ENCODE data around the gene EPB41L2.
"Not testable (repeated sequence)": the region's sequence is repeated elsewhere in the genome, so short reads cannot be mapped to it uniquely, and the experiment has no call there.

Gene EPB41L2

DNA sequence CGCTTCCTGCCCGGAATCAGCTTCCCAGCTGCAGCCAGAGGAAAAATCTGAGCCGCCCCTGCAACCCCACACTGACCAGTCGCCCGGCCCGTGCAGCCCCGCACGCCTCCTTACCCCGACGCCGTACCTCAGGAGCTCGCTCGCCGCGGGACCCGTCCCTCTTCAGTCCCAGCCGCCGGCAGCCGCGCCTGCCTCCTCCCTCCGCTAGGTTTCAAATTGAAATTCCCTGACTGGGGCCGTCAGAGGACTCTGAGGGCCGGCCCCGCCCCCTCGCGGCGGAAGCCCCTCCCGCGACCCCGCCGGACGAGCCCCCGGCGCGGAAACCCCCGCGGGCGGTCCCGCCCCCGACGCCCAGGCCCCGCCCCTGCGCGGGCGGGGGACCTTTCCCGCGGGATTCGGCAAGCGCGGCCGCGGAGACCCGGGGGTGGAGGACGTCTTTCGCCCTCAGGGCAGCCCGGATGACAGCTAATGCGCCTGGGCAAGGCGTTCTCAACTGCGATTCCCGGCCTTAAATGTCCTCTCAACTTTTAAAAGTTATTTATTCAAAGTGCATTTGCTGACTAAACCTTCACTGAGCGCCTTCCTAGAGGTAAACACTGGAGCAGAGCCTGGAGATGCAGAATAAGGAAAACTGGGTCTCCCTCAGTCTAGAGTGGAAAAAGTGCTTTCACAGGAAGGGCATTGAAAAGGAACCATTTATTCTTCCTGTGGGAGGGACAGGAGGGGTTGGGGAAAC lies at the start of gene EPB41L2:
TSS of gene EPB41L2 (minus strand) at position 218 of the 736 bp plus-strand sequence. CDS start 106,760 bp downstream, outside the sequence.
- no peak for DNase-seq

DNA sequence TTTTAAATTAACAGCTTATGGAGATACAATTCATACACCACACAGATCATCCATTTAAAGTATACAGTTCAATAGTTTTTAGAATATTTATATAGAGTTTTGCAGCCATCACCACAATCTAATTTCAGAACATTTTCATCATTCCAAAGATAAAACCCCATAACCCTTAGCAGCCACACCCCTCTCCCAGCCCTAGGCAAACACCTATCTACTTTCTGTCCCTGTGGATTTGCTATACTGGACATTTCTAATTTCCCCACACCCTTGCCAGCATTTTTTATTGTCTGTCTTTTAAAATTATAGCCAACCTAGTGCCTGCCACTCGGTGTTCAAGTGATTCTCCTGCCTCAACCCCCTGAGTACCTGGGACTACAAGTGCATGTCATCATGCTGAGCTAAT lies 49.2 kb upstream of the EPB41L2 start:
- no peak for DNase-seq

DNA sequence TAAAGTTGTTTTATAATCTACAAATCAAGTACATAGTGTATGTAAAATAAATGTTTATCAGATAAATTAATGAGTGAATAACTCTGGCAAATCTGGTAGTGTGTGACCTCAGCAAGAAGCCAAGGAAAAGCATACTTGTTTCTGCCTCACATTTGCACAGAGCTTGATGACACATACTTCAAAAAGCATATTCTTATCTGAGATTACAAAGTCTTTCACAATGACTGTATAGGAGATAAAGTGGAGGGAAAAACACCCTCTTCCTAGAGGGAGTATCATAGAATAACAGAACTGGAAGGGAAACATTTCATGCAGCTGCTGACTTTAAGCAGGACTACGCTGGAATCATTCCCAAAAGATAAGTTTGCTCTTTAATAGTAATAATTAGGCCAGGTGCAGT lies 44.1 kb upstream of the EPB41L2 start:
- no peak for DNase-seq

DNA sequence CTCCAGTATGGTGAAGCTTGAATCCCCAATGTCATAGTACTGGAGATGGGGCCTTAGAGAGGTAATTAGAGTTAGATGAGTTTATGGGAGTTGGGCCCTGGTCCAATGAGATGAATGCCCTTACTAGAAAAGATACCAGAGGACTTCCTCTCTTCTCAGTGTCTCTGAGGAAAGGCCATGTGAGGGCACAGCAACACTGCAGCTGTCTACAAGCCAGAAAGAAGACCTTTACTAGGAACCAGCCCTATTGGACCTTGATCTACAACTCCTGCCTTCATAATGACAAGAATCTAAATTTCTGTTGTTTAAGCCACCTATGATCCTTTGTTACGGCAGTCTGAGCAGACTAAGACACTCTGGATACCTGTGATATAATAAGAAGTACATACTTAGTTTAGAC lies 40.9 kb upstream of the EPB41L2 start:
- DNase-seq: no peak

DNA sequence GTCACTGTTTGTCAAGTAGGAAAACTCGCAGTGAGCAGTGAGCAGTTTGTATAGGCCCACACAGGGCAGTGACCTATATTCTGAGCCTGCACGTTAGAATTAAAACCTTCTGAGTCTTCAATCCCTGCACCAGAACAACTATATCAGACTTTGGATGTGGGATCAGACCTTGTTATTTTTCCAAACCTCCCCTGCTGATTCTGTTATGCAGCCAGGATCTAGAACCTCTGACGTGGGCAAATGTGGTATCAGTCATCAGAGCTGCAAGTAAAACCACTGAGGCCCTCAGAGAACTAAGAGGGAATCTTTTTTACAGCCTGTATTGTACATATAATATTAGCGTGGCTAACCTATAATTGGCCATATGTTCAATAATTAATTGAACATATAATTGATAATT lies 40.3 kb upstream of the EPB41L2 start:
- DNase-seq: no peak

DNA sequence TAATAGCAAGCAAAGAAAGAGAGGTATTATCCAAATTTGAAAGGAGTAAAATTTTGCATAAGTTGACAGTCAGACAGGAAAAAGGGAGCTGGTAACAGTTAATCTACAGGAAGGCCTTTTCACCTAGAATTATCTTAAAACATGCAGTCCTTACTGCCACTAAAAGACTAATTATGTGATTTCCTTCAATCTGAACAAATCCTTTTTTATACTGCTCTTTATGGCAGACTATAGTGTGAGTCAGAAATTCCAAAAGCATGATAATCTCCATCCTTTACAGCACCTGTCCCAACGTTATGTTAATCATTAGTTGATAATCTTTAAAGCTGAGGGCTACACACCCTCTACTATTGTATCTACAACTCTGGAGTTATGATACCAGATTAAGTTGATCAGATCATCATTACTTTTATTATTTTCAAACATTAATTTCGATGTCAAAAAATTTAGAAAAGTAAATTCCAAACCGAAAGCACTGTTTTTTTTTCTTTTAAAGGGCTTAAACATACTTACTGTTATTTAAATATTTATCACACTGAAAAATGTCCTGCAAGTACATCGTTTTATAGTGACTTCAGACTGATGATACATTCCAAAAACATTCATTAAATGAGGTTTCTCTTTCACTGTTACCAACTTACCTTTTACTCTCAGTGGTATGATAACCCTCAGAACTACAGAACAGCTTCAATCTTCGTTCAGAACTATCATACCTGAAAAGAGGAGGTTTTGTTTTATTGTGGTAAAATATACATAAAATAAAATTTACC lies 39.1 kb upstream of the EPB41L2 start:
- no peak for DNase-seq

DNA sequence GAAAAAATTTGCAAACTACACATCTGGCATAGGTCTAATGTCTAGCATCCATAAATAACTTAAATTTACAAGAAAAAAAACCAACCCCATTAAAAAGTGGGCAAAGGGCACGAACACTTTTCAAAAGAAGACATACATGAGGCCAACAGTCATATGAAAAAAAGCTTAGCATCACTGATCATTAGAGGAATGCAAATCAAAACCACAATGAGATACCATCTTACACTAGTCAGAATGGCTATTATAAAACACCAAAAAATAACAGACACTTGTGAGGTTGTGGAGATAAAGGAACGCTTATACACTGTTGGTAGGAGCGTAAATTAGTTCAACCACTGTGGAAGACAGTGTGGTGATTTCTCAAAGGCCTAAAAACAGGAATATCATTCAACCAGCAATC lies 33.7 kb upstream of the EPB41L2 start:
- no peak for DNase-seq

DNA sequence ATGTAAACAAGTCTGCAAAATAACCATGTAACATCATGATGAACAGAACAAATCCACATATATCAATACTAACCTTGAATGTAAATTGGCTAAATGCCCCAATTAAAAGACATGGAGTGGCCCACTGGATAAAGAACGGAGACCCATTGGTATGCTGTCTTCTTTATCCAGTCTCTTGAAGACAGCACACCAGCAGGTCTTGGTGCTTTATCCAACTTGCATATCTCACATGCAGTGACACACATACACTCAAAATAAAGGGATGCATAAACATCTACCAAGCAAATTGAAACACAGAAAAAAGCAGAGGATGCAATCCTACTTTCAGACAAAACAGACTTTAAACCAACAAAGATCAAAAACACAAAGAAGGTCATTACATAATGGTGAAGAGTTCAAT lies 30.3 kb upstream of the EPB41L2 start:
- no peak for DNase-seq

DNA sequence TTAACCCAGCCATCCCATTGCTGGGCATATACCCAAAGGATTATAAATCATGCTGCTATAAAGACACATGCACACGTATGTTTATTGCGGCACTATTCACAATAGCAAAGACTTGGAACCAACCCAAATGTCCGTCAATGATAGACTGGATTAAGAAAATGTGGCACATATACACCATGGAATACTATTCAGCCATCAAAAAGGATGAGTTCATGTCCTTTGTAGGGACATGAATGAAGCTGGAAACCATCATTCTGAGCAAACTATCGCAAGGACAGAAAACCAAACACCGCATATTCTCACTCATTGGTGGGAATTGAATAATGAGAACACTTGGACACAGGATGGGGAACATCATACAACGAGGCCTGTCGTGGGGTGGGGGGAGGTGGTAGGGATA lies 28.9 kb upstream of the EPB41L2 start:
- not testable (repeated sequence) for DNase-seq

DNA sequence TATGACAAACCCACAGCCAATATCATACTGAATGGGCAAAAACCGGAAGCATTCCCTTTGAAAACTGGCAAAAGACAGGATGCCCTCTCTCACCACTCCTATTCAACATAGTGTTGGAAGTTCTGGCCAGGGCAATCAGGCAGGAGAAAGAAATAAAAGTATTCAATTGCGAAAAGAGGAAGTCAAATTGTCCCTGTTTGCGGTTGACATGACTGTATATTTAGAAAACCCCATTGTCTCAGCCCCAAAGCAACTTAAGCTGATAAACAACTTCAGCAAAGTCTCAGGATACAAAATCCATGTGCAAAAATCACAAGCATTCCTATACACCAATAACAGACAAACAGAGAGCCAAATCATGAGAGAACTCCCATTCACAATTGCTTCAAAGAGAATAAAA lies 27.3 kb upstream of the EPB41L2 start:
- not testable (repeated sequence) for DNase-seq

DNA sequence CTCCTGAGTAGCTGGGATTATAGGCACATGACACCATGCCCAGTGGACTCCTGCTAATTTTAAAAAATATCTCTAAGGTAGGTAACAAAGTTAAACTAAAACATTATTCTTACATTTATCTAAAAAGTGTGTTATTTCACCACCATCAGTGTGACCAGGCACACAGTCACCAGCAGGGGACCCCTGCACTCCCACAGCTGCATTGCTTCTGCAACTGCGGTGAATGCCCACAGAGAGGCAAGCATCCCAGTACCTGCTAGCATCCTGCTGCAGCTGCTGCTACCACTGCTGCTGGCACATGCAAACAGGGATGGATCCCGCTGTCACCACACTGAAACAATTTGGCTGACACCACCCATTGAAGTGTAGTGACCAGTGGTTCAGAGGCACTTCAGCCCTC lies 21.9 kb upstream of the EPB41L2 start:
- no peak for DNase-seq

DNA sequence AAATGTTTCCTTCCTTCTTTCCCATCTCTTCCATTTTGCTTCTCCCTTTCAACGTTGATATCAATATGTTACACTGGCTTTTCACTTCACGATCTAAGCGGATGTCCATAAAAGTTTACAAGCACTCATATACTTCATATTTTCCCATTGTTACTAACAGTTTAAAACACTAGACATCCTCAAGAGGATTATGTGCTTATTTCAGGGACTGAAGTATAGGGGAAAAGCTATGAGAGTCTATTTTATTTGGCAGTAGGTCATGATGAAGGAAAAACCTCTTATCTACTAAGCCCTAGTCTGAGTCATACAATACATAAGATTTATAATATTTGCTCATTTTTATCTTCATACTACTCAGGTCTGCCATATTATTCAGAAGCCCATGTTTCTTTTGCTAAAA lies 20.6 kb upstream of the EPB41L2 start:
- no peak for DNase-seq

DNA sequence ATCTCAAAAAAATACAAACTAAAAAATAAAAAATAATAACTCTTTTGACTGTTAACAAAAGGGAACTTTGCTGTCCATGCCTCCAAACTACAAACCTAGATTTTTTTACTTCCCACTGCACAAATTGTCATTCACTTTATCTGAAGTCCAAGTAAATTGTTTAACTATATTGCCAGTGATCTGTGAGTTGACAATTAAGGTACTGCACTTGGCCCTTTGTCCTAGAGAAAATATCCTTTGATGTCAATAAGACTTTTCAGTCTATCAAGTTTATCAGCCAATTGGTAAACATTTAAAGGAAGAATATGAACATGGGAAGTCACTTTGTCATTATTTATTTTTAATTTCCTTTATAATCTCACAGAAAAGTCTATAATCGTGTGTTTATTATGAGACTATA lies 19.3 kb upstream of the EPB41L2 start:
- no peak for DNase-seq

DNA sequence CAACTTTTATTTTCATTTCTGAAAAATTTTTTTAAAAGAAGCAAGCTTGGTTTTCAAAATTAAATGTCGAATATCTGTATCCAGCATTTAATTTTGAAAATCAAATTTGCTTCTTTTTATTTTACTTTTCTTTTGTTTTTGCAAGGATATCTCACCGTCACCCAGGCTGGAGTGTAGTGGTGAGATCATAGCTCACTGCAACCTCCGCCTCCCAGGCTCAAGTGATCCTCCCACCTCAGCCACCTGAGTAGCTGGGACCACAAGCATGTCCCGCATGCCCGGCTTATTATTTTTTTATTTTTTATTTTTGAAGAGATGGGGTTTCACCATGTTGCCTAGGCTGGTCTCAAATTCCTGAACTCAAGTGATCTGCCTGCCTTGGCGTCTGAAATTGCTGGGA lies 17.0 kb upstream of the EPB41L2 start:
- DNase-seq: no peak

DNA sequence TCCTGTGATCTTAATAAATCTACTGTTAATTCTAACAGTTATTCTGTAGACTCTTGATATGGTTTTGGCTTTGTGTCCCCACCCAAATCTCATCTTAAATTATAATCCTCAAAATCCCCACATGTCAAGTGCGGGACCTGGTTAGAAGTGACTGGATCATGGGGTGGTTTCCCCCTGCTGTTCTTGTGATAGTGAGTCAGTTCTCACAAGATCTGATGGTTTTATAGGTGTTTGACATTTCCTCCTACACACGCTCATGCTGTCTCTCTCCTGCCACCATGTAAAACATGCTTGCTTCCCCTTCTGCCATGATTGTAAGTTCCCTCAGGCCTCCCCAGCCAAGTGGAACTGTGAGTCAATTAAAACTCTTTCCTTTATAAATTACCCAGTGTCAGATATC lies 10.5 kb upstream of the EPB41L2 start:
- DNase-seq: no peak

DNA sequence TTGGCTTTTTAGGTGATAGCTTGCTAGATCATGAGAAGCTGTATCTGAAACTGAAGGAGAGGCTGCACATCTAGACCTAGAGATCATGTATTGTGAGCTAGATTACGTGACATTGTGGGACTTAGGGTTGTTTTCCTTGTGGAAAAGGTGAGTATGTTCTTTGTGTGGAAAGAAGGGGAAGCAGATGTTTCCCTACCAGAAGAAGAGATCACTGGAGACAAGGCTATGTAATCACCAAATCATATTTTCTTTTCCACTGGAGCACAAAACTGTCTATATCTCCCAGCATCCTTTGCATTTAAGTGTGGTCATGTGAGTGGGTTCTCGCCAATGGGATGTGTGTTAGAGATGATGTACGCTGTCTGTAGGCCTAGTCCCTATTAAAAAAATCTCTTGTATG lies 7.0 kb upstream of the EPB41L2 start:
- no peak for DNase-seq

DNA sequence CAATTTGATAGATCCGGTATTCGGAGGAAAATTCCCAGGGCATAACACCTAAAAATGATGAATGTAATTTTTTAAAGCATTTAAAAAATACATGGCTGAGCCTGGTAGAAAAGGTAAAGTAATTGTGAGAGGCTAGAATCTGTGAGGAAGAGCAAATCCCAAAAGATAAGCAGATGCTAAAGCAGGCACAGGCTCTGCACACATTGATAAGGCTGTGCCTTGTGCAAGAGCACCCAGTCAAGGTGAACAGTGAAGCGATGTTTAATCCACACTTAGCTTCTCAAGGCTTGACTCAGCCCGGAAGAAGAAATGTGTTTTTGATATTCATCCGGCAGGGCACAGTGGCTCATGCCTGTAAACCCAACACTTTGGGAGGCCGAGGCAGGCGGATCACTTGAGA lies 5.1 kb upstream of the EPB41L2 start:
- DNase-seq: no peak

DNA sequence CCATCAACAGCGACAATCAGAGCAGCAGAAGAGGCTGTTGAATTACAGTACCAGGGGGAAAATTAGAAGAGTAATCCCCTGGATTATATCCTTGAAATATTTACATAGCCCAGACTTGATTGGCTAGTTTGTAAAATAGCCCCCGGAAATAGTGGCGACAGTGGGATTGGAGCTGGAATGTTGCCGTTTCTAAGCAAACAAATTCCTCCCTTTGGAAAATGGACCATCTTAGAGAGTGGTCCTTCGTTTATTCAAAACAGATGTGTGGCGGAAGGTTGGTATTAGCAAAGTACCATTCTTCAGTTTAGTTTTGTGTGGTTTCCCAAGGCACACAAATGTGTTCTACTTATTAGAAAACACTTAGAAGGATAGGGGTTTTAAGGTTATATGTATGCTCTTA lies 4.5 kb upstream of the EPB41L2 start:
- DNase-seq: no peak

DNA sequence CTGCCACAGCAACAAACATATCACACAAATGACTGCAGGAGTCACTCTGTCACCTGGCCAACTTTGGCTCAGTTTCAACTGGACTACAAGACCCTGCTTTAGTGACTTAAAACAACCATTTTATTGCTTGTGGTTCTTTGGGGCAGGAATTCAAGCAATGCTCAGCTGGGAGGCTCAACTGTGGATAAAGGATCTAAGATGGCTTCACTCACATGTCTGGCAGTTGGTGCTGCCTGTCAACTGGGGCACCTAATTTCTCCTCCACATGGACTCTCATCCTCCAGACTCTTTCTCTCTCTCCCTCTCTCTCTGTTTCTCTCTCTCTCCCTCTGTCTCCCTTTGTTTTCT lies 2.8 kb upstream of the EPB41L2 start:
- DNase-seq: no peak

DNA sequence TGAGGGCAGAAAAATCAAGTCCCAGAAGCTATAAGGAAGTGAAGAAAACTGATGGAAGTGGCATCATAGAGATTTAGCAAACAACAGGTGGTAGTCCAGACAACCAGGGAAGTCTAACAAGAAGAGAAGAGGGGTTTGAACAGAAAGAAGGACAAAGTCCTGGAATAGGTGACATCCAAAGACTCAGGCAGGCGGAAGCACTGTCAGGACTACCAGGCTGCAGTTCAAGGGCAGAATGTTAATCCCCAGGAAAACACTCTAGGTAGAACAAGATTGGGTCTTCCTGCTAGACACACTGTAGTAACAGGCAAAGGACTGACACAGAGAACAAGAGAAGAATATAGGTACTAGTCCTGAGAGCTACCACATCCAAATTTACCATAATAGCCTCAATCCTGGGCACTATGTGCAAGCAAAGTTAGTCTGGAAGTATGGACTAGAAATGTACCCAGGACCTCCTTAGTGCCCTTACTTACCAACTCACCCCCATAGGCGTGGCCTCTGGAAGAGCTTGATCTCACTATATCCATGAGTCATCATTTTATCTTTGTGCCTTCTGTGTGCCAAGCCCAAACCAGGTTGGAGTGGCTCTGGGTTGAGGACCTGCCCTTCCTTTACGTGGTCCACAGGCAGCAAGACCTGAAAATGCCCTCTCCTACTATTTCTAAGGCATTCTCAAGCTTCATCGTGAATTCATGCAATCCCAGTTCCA lies 2.2 kb upstream of the EPB41L2 start:
- no peak for DNase-seq

DNA sequence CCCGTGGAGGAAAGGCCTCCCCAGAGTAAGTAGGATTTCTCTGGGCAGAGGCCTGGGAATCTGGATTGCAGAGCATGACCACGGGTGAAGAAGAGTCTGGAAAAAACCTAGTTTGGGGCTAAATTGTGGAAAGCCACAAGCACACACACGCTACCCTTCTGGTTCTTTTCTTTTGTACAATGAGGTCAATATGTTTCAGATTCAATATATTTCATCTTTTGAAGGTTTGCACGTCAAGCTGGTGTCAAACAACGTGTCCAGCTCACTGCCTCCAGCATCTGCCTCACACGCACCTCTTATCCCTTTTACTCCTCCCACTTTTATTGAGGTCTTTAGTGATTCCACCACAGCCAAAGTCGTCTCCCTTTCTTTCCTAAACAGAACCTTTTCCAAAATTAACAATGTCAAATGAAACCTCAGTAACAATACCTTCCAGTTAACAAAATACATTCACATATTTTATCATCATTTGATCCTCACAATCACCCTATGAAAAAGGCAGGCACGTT lies 773 bp upstream of the EPB41L2 start:
- DNase-seq: no peak

DNA sequence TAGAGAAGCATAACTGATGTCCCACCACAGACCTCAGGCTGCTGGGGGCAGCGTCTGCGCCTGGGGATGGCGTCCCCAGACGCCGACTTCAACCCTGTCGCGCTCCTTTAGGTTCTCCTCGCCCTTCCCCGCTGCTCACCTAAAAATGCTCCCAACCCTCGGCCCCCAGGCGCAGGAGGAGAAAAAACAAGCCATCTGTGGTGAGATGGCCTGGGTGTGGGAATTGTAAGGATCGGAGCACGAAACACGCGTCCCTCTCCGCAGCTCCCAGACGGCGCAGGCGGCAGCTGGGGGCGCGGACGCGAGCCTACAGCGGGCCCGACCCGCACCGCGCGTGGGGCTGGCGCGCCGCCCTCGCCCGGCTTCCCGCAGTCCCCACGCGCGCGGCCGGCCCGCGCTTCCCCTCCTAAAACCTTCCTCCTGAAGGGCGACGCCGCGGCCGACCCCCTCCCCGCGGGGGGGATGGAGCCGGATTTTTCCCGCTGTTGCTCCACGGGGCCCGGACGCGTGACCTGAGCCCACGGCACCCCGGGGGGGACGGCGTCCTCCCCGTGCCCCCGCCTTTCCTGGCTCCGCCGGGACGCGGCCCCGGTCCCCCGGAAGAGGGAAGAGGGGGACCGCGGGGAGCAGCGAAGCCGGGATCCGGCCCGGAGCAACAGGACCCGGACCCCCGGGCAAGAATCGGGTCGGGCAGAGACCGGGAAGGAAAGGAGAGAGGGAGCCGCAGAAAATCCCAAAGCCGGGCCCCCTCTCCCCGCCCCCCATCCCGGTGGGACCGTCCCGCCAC lies 611 bp downstream of the EPB41L2 start:
- DNase-seq: no peak

DNA sequence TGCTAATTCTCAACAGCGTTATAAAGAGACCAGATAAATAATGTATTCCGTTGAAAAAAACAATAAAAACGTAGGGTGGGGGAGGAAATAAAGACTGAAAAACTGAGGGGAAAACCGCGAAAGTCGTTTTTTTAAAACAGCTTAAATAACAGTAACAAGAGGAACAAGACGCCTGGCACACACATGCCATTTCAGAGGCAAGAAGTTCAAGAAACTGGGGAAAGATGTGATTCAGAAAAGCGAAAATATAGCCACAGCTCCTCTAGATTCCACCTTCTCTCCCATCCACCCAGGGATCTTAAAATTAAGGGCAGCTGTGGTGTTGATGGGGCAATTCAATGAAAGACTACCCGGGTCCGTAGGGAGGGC lies 1.3 kb downstream of the EPB41L2 start:
- no peak for DNase-seq

Measured in NK-92 treated with Interleukin-12 subunit alpha and Interleukin-12 subunit beta, amount 100 ng/mL, for 24 hours (cell line).